Endothelial cell of hepatic sinusoid (primary cell): ENCODE results near the gene NKG7.

Experiments used
- in situ Hi-C: cut with HindIII; loops from 2 replicates; pipeline ENCODE4 v1.10.0; 2017; ENCODE audit warnings: low sequenced_read_pairs

NKG7 gene

DNA sequence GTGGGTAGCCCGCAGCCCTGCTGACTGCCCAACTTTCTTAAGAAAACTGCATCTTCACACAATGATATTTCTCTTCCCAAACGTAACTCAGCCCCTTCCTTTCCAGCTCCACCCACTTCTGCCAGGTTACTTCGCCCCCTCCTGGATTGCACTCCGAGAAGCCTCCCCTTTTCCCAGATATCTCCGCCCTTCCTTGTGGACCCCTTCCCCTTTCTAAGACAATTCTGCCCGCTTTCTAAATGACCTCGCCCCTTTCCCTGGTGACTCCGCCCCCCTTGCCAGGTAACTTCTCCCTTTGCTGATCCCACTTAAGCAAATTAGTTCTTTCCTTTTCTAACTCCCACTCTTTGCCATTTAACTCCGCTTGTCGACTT, 33.2 kb downstream of the NKG7 start:
- in situ Hi-C loops, result no loop called here

GRCh38 chr19:51338563-51339312, 33.7 kb downstream of the NKG7 start:
- in situ Hi-C loops, result no loop called here

GRCh38 chr19:51337861-51338562, 34.4 kb downstream of the NKG7 start:
- in situ Hi-C loops, result no loop called here

GRCh38 chr19:51337141-51337860, 35.2 kb downstream of the NKG7 start:
- in situ Hi-C loops, result no loop called here

DNA sequence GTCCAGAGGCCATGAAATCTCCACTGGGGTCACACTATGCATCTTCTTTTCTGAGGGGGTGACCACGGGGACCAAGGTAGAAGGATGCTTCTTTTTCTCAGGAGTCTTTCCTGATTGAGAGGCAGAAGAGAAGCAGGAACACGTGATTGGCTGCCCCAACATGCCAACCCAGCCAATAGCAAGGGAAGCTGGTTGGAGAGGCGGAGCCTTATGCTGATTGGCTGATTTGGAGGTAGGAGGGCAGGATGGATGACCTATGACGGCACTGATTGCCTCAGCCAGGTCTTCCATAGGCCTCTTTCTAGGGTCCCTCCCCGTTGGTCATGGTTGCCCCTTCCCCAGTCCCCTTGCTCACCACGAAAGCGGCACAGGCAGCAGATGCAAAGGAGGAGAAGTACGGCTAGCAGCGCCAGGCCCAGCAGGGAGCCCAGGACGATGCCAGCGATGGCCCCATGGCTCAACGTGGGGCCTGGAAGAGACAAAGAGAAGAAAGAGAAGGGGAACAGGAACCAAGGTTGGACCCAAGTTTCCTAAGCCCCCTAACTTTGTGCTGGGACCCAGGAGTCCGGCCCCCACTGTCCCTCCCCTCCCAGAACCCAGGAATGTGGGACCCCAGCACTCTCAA, 38.5 kb downstream of the NKG7 start:
- in situ Hi-C loops, result loop anchor here (5.0 kb wide), 1 partner anchor 73 kb away; no protein-coding TSS in a partner anchor

GRCh38 chr19:51331716-51332115, 40.7 kb downstream of the NKG7 start:
- in situ Hi-C loops, result loop anchor here (5.0 kb wide), 1 partner anchor 76 kb away; no protein-coding TSS in a partner anchor

GRCh38 chr19:51331193-51331592, 41.3 kb downstream of the NKG7 start:
- in situ Hi-C loops, result loop anchor here (5.0 kb wide), 1 partner anchor 76 kb away; no protein-coding TSS in a partner anchor

DNA sequence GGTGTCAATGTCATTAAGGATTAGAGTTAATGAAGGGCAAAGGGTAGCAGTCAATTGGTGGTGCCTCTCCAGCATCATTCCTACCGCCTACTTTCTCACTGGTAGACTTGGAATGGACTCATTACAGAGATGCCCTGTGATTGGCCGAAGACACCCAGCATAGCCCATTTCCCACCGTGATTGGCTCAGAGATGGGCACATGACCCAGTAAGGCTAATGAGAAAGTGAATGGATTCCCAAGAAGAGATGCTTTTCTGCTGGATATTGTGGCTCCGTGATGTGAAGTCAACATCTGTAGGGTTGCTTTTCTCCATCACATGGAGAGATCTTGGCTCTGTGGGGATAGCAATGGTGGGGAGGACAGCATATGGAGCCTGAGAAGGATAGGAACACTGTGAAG, 42.1 kb downstream of the NKG7 start:
- in situ Hi-C loops, result loop anchor here (5.0 kb wide), 1 partner anchor 77 kb away; no protein-coding TSS in a partner anchor

- in situ Hi-C loops, result no loop called here
Observed at GRCh38 chr19:51329411-51329810, 43.0 kb downstream of the NKG7 start.

- in situ Hi-C loops, result no loop called here
Observed at GRCh38 chr19:51327066-51328001, 45.1 kb downstream of the NKG7 start.

GRCh38 chr19:51326216-51327065, 46.0 kb downstream of the NKG7 start:
- in situ Hi-C loops, result no loop called here

GRCh38 chr19:51325161-51325976, 47.1 kb downstream of the NKG7 start:
- in situ Hi-C loops, result no loop called here

- in situ Hi-C loops, result no loop called here
Observed at GRCh38 chr19:51324167-51324481, 48.3 kb downstream of the NKG7 start.

DNA sequence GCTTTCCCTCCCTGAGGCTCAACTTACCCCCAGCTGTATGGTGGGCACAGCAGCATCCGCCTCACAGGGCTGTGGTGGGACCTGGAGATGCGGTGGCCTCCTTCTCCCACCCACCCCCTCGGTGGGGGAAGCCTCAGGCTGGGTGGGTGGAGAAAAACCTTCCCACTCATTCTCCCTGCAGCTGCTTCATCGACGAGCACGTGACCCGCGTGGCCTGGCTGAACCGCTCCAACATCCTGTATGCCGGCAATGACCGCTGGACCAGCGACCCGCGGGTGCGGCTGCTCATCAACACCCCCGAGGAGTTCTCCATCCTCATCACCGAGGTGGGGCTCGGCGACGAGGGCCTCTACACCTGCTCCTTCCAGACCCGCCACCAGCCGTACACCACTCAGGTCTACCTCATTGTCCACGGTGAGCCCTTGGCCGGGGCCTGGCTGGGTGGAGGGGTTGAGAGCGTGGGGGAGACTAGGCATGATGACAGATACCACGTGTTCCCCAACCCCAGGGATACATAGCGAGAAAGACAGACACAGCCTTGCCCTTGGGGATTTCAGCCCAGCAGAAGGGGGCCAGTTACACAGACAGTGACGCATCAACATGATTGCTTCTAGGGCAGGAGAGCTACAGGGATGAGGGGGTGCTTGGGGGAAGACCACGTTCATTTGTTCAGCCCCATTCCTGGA, 48.8 kb downstream of the NKG7 start:
- in situ Hi-C loops, result no loop called here

GRCh38 chr19:51321799-51322198, 50.7 kb downstream of the NKG7 start:
- in situ Hi-C loops, result no loop called here
